ENCODE results near the gene TSC2.
"Not testable (repeated sequence)": the region's sequence is repeated elsewhere in the genome, so short reads cannot be mapped to it uniquely, and the experiment has no call there.

- TF ChIP-seq CTCF (IDR thresholded peaks at IDR 0.05; ENCODE audit: low read depth, low read length): peak; percentile 5
- TF ChIP-seq POLR2A (IDR thresholded peaks at IDR 0.05; ENCODE audit: extremely low read depth, insufficient read length): not testable (repeated sequence)
Observed at GRCh38 chr16:2121325-2121724, 73.5 kb downstream of the TSC2 start.
